Loucy (cell line): ENCODE measurements around the gene SLC6A9.

ENCODE experiments used
- H2AFZ ChIP-seq: fragments of 200-600 bp; sonication (generic); 2 replicates; pipeline ENCODE4 v1.6.0; 2016; ENCODE audit warnings: antibody characterized with exemption, mild to moderate bottlenecking, low read length, moderate library complexity
- H3F3A ChIP-seq: fragments of 200-600 bp; 2 replicates; pipeline ENCODE4 v1.6.0; 2016; ENCODE audit warnings: antibody characterized with exemption, low read depth, mild to moderate bottlenecking
- H3K27me3 ChIP-seq: fragments of 200-600 bp; sonication (generic); 2 replicates; pipeline ENCODE4 v1.6.1; 2014; ENCODE audit warnings: low read length, mild to moderate bottlenecking; ENCODE audit not compliant: insufficient read depth, poor library complexity, severe bottlenecking
- H3K36me3 ChIP-seq: fragments of 200-600 bp; sonication (generic); 2 replicates; pipeline ENCODE4 v1.6.1; 2016; ENCODE audit warnings: low read length; ENCODE audit not compliant: insufficient read depth
- H3K4me1 ChIP-seq: fragments of 200-600 bp; sonication (generic); 2 replicates; pipeline ENCODE4 v1.5.1; 2014; ENCODE audit warnings: low read length, mild to moderate bottlenecking; ENCODE audit not compliant: insufficient read depth, poor library complexity, severe bottlenecking
- H3K4me2 ChIP-seq: fragments of 200-600 bp; sonication (generic); 2 replicates; pipeline ENCODE4 v1.6.0; 2014; ENCODE audit warnings: antibody characterized with exemption, low read length, low read depth, mild to moderate bottlenecking; ENCODE audit not compliant: poor library complexity, severe bottlenecking
- H3K4me3 ChIP-seq: fragments of 200-600 bp; sonication (generic); 2 replicates; pipeline ENCODE4 v1.5.1; 2014; ENCODE audit warnings: low read length, mild to moderate bottlenecking, mixed read lengths; ENCODE audit not compliant: poor library complexity, severe bottlenecking
- H3K79me2 ChIP-seq: fragments of 200-600 bp; sonication (generic); 2 replicates; pipeline ENCODE4 v1.6.1; 2014; ENCODE audit warnings: low read length; ENCODE audit not compliant: insufficient read depth
- H3K9ac ChIP-seq: fragments of 200-600 bp; sonication (generic); 2 replicates; pipeline ENCODE4 v1.6.0; 2014; ENCODE audit warnings: mild to moderate bottlenecking, low read depth, low read length, moderate library complexity; ENCODE audit not compliant: poor library complexity, severe bottlenecking
- H3K9me2 ChIP-seq: fragments of 200-600 bp; sonication (generic); replicated peaks from 2 replicates; pipeline ENCODE4 v1.6.1; 2016; ENCODE audit warnings: low read depth, low read length, mixed read lengths
- H3K9me3 ChIP-seq: fragments of 200-600 bp; sonication (generic); 2 replicates; pipeline ENCODE4 v1.6.1; 2014; ENCODE audit warnings: mild to moderate bottlenecking, antibody characterized with exemption, low read length, low read depth; ENCODE audit not compliant: insufficient read depth
- H4K20me1 ChIP-seq: fragments of 200-600 bp; sonication (generic); 2 replicates; pipeline ENCODE4 v1.6.0; 2014; ENCODE audit warnings: antibody characterized with exemption, low read length, mild to moderate bottlenecking; ENCODE audit not compliant: insufficient read depth, poor library complexity, severe bottlenecking
- CTCF ChIP-seq: fragments of 200-600 bp; sonication (generic); conservative IDR thresholded peaks from 2 replicates; pipeline ENCODE4 v1.5.1; 2014; ENCODE audit warnings: mild to moderate bottlenecking, antibody characterized with exemption, low read length
- EZH2phosphoT487 ChIP-seq: fragments of 200-600 bp; IDR thresholded peaks from 2 replicates; pipeline ENCODE4 v1.6.1; 2018; ENCODE audit warnings: antibody characterized with exemption, mild to moderate bottlenecking, moderate library complexity, borderline replicate concordance

Gene SLC6A9

GRCh38 chr1:43956234-43956633 is 75.0 kb downstream of the SLC6A9 start:
- H3K4me2 ChIP-seq, result no peak overlapping the region
- no peaks in the 10 kb centered on the region for H3F3A ChIP-seq
- TF ChIP-seq EZH2phosphoT487, result no peak
- no peak for TF ChIP-seq CTCF
- H3K4me3 ChIP-seq, result no peak overlapping the region
- H2AFZ ChIP-seq, result no peak overlapping the region
- no peaks in the 10 kb centered on the region for H3K36me3 ChIP-seq
- no peak overlapping the region for H3K9ac ChIP-seq
- no peaks in the 10 kb centered on the region for H3K79me2 ChIP-seq
- no peaks in the 10 kb centered on the region for H3K4me1 ChIP-seq
- no peaks in the 10 kb centered on the region for H3K9me2 ChIP-seq
- H3K9me3 ChIP-seq, result no peaks in the 10 kb centered on the region
- no peaks in the 10 kb centered on the region for H3K27me3 ChIP-seq
- no peaks in the 10 kb centered on the region for H4K20me1 ChIP-seq

GRCh38 chr1:43954036-43954435 is 77.2 kb downstream of the SLC6A9 start:
- Histone ChIP-seq H3K4me1 (no peaks in the 10 kb centered on the region), H3K79me2 (no peaks in the 10 kb centered on the region), H3K27me3 (no peaks in the 10 kb centered on the region), H3F3A (no peaks in the 10 kb centered on the region), H4K20me1 (no peaks in the 10 kb centered on the region), H3K4me2 (no peak overlapping the region), H2AFZ (no peak overlapping the region), H3K9me2 (no peaks in the 10 kb centered on the region), H3K9me3 (no peaks in the 10 kb centered on the region), H3K9ac (no peak overlapping the region), H3K36me3 (no peaks in the 10 kb centered on the region), H3K4me3 (no peak overlapping the region)
- TF ChIP-seq CTCF (no peak), EZH2phosphoT487 (no peak)

- Histone ChIP-seq H3K4me3 (no peak overlapping the region), H3K9me2 (no peaks in the 10 kb centered on the region), H3K79me2 (0 out of 2 replicates have a peak, but pooled peaks cover 1% of the 10 kb centered on the region), H3K27me3 (no peaks in the 10 kb centered on the region), H3K9ac (no peak overlapping the region), H3K36me3 (no peaks in the 10 kb centered on the region), H2AFZ (no peak overlapping the region), H4K20me1 (no peaks in the 10 kb centered on the region), H3K9me3 (no peaks in the 10 kb centered on the region), H3F3A (no peaks in the 10 kb centered on the region), H3K4me1 (peaks cover 3% of the 10 kb centered on the region), H3K4me2 (no peak overlapping the region)
- no peak for TF ChIP-seq CTCF
- TF ChIP-seq EZH2phosphoT487, result no peak
Observed at GRCh38 chr1:43953361-43953760, 77.9 kb downstream of the SLC6A9 start.
